ENCODE results near the gene SPTA1.

SPTA1 gene

GRCh38 chr1:158649052-158649451 lies 37.5 kb downstream of the SPTA1 start:
- no peak overlapping the region for H3K4me2 ChIP-seq (ENCODE audit: low read depth, low read length, poor library complexity, severe bottlenecking)

GRCh38 chr1:158646465-158646864 lies 40.0 kb downstream of the SPTA1 start:
- peak overlapping the region; percentile 53 for H3K4me2 ChIP-seq (ENCODE audit: low read depth, low read length, poor library complexity, severe bottlenecking)

More at GRCh38 chr1:158649052-158649451, 37.5 kb downstream of the SPTA1 start:
- Histone ChIP-seq H3K9ac (ENCODE audit: low read depth, low read length, poor library complexity, severe bottlenecking) (no peak overlapping the region), H3K79me2 (ENCODE audit: insufficient read depth, low read length) (no peaks in the 10 kb centered on the region), H3K9me2 (replicated peaks; ENCODE audit: low read depth, low read length) (no peaks in the 10 kb centered on the region), H4K20me1 (ENCODE audit: insufficient read depth, low read length, poor library complexity, severe bottlenecking) (no peaks in the 10 kb centered on the region), H2AFZ (ENCODE audit: low read length) (no peak overlapping the region; the same call in 1 of the 2 replicates), H3K27me3 (ENCODE audit: insufficient read depth, low read length, poor library complexity, severe bottlenecking) (peaks cover 20% of the 10 kb centered on the region), H3K4me3 (ENCODE audit: low read length, poor library complexity, severe bottlenecking) (no peak overlapping the region), H3K36me3 (ENCODE audit: insufficient read depth, low read length) (no peaks in the 10 kb centered on the region), H3K4me1 (ENCODE audit: insufficient read depth, low read length, poor library complexity, severe bottlenecking) (no peaks in the 10 kb centered on the region), H3K9me3 (ENCODE audit: insufficient read depth, low read depth, low read length) (no peaks in the 10 kb centered on the region), H3F3A (ENCODE audit: low read depth) (no peaks in the 10 kb centered on the region)
- TF ChIP-seq, protein P1, sequence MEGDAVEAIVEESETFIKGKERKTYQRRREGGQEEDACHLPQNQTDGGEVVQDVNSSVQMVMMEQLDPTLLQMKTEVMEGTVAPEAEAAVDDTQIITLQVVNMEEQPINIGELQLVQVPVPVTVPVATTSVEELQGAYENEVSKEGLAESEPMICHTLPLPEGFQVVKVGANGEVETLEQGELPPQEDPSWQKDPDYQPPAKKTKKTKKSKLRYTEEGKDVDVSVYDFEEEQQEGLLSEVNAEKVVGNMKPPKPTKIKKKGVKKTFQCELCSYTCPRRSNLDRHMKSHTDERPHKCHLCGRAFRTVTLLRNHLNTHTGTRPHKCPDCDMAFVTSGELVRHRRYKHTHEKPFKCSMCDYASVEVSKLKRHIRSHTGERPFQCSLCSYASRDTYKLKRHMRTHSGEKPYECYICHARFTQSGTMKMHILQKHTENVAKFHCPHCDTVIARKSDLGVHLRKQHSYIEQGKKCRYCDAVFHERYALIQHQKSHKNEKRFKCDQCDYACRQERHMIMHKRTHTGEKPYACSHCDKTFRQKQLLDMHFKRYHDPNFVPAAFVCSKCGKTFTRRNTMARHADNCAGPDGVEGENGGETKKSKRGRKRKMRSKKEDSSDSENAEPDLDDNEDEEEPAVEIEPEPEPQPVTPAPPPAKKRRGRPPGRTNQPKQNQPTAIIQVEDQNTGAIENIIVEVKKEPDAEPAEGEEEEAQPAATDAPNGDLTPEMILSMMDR (conservative IDR thresholded peaks at IDR 0.05; ENCODE audit: low read length), result peak; percentile 67
- TF ChIP-seq EZH2phosphoT487 (IDR thresholded peaks at IDR 0.05; ENCODE audit: borderline replicate concordance), result no peak

GRCh38 chr1:158644449-158644848 lies 42.1 kb downstream of the SPTA1 start:
- no peaks in the 10 kb centered on the region for H3F3A ChIP-seq (ENCODE audit: low read depth)
- no peak overlapping the region for H3K4me3 ChIP-seq (ENCODE audit: low read length, poor library complexity, severe bottlenecking)
- H3K4me1 ChIP-seq (ENCODE audit: insufficient read depth, low read length, poor library complexity, severe bottlenecking), result no peaks in the 10 kb centered on the region
- H3K4me2 ChIP-seq (ENCODE audit: low read depth, low read length, poor library complexity, severe bottlenecking), result no peak overlapping the region
- H4K20me1 ChIP-seq (ENCODE audit: insufficient read depth, low read length, poor library complexity, severe bottlenecking), result no peaks in the 10 kb centered on the region
- H3K9me2 ChIP-seq (replicated peaks; ENCODE audit: low read depth, low read length), result no peaks in the 10 kb centered on the region
- no peak overlapping the region for H3K9ac ChIP-seq (ENCODE audit: low read depth, low read length, poor library complexity, severe bottlenecking)
- TF ChIP-seq, protein P1 (conservative IDR thresholded peaks at IDR 0.05; ENCODE audit: low read length), result no peak
- no peak for TF ChIP-seq EZH2phosphoT487 (IDR thresholded peaks at IDR 0.05; ENCODE audit: borderline replicate concordance)
- no peaks in the 10 kb centered on the region for H3K9me3 ChIP-seq (ENCODE audit: insufficient read depth, low read depth, low read length)
- H3K79me2 ChIP-seq (ENCODE audit: insufficient read depth, low read length), result no peaks in the 10 kb centered on the region
- H3K27me3 ChIP-seq (ENCODE audit: insufficient read depth, low read length, poor library complexity, severe bottlenecking), result peaks cover 21% of the 10 kb centered on the region
- H2AFZ ChIP-seq (ENCODE audit: low read length), result no peak overlapping the region
- H3K36me3 ChIP-seq (ENCODE audit: insufficient read depth, low read length), result no peaks in the 10 kb centered on the region

More at GRCh38 chr1:158646465-158646864, 40.0 kb downstream of the SPTA1 start:
- H3K4me1 ChIP-seq (ENCODE audit: insufficient read depth, low read length, poor library complexity, severe bottlenecking), result no peaks in the 10 kb centered on the region
- H3K4me3 ChIP-seq (ENCODE audit: low read length, poor library complexity, severe bottlenecking), result peak overlapping the region; percentile 16
- no peaks in the 10 kb centered on the region for H3K36me3 ChIP-seq (ENCODE audit: insufficient read depth, low read length)
- no peak overlapping the region for H3K9ac ChIP-seq (ENCODE audit: low read depth, low read length, poor library complexity, severe bottlenecking)
- H2AFZ ChIP-seq (ENCODE audit: low read length), result no peak overlapping the region; the same call in 1 of the 2 replicates
- H4K20me1 ChIP-seq (ENCODE audit: insufficient read depth, low read length, poor library complexity, severe bottlenecking), result no peaks in the 10 kb centered on the region
- no peaks in the 10 kb centered on the region for H3K79me2 ChIP-seq (ENCODE audit: insufficient read depth, low read length)
- no peaks in the 10 kb centered on the region for H3F3A ChIP-seq (ENCODE audit: low read depth)
- no peaks in the 10 kb centered on the region for H3K9me3 ChIP-seq (ENCODE audit: insufficient read depth, low read depth, low read length)
- peaks cover 21% of the 10 kb centered on the region for H3K27me3 ChIP-seq (ENCODE audit: insufficient read depth, low read length, poor library complexity, severe bottlenecking)
- no peaks in the 10 kb centered on the region for H3K9me2 ChIP-seq (replicated peaks; ENCODE audit: low read depth, low read length)
- TF ChIP-seq, protein P1 (conservative IDR thresholded peaks at IDR 0.05; ENCODE audit: low read length), result no peak
